Esophagus muscularis mucosa (tissue), 4 donors: Measurements from ENCODE around the gene HIBADH.

Experiments
- CTCF ChIP-seq, 3 experiments: fragments of 200-600 bp in 2 of 3; fragments of 450-650 bp in 1 of 3; sonication (generic) in 2 of 3; IDR thresholded peaks; one replicate each; pipeline ENCODE4 v1.5.1; 2017 to 2019; ENCODE audit warnings: antibody characterized with exemption in 3 of 3, mild to moderate bottlenecking in 2 of 3, moderate library complexity in 1 of 3
- EP300 ChIP-seq: sonication (generic); formaldehyde crosslinking; IDR thresholded peaks from one replicate; pipeline ENCODE4 v1.6.1; 2017; ENCODE audit warnings: antibody characterized with exemption
- POLR2A ChIP-seq: fragments of 450-650 bp; IDR thresholded peaks from one replicate; pipeline ENCODE4 v1.6.1; 2017; ENCODE audit warnings: antibody characterized with exemption, moderate library complexity, mild to moderate bottlenecking, low read depth
- POLR2AphosphoS5 ChIP-seq, 2 donors: sonication (generic); formaldehyde crosslinking; IDR thresholded peaks; one replicate each; pipeline ENCODE4 v1.6.1; 2017; ENCODE audit warnings: antibody characterized with exemption in 2 of 2

- no peak for TF ChIP-seq CTCF (IDR thresholded peaks at IDR 0.05)
- TF ChIP-seq POLR2A: no peak
- no peak for TF ChIP-seq EP300
- no peak for TF ChIP-seq POLR2AphosphoS5 (IDR thresholded peaks at IDR 0.05)
These were observed 21.7 kb downstream of the HIBADH start for GRCh38 chr7:27640884-27641574.
